HepG2 (cell line): Measurements from ENCODE around the gene CAPN2. TPM values are rescaled to one million over a fixed set of nuclear protein-coding genes. Genes with fewer than 3 reads are reported as not detected.

Source experiments
- CENPBD1 ChIP-seq: sonication (generic); formaldehyde crosslinking; IDR thresholded peaks from 2 replicates; pipeline ENCODE4 v1.8.0; 2022; ENCODE audit warnings: missing genetic modification reagents, low read depth, mild to moderate bottlenecking, borderline replicate concordance
- DMTF1 ChIP-seq: sonication (generic); formaldehyde crosslinking; IDR thresholded peaks from 2 replicates; pipeline ENCODE4 v1.4.0; 2020; ENCODE audit warnings: mild to moderate bottlenecking, missing genetic modification reagents
- EHMT2 ChIP-seq: fragments of 200-600 bp; sonication (generic); IDR thresholded peaks from 2 replicates; pipeline ENCODE4 v1.7.0; 2017; ENCODE audit warnings: antibody characterized with exemption, low read depth, low read length, borderline replicate concordance
- FOSL1 ChIP-seq: sonication (generic); formaldehyde crosslinking; IDR thresholded peaks from 2 replicates; pipeline ENCODE4 v1.9.0; 2021; ENCODE audit warnings: missing genetic modification reagents, borderline replicate concordance
- GABPA ChIP-seq, 2 experiments: IDR thresholded peaks; 2 replicates each; pipeline ENCODE4 v1.6.1; 2011 to 2016; ENCODE audit warnings: low read depth in 2 of 2, low read length in 1 of 2, missing biosample characterization in 1 of 2, missing genetic modification characterization in 1 of 2
- MAZ ChIP-seq, 2 experiments: sonication (generic) in 1 of 2; formaldehyde crosslinking in 1 of 2; IDR thresholded peaks; 2 replicates each; pipeline versions ENCODE4 v1.5.0 to v1.6.1; 2012 to 2020; ENCODE audit warnings: low read depth in 2 of 2, mild to moderate bottlenecking in 2 of 2, borderline replicate concordance in 1 of 2, improper control_type of control experiment in 1 of 2, low read length in 1 of 2, missing genetic modification reagents in 1 of 2, moderate library complexity in 1 of 2
- MEF2D ChIP-seq: sonication (generic); formaldehyde crosslinking; IDR thresholded peaks from 2 replicates; pipeline ENCODE4 v1.5.1; 2020; ENCODE audit warnings: mild to moderate bottlenecking, missing genetic modification reagents
- NONO ChIP-seq, 2 experiments: fragments of 450-650 bp in 1 of 2; sonication (generic) in 1 of 2; formaldehyde crosslinking in 1 of 2; IDR thresholded peaks in 1 of 2; conservative IDR thresholded peaks in 1 of 2; 2 replicates each; pipeline versions ENCODE4 v1.6.1 to v1.8.0; 2017 to 2022; ENCODE audit warnings: mild to moderate bottlenecking in 1 of 2, missing genetic modification reagents in 1 of 2, moderate library complexity in 1 of 2
- SAP130 ChIP-seq: IDR thresholded peaks from 2 replicates; pipeline ENCODE4 v1.6.1; 2016; ENCODE audit warnings: low read depth
- SATB2 ChIP-seq: sonication (generic); formaldehyde crosslinking; IDR thresholded peaks from 2 replicates; pipeline ENCODE4 v1.5.0; 2020; ENCODE audit warnings: missing genetic modification reagents
- SMC3 ChIP-seq: IDR thresholded peaks from 2 replicates; pipeline ENCODE4 v1.6.1; 2011; ENCODE audit warnings: low read length, improper control_type of control experiment
- SNRNP70 ChIP-seq: fragments of 200-400 bp; formaldehyde crosslinking; IDR thresholded peaks from 2 replicates; pipeline ENCODE4 v1.6.1; 2017; ENCODE audit warnings: mild to moderate bottlenecking, low read depth, low read length, moderate library complexity
- SRY ChIP-seq: sonication (generic); formaldehyde crosslinking; IDR thresholded peaks from 2 replicates; pipeline ENCODE4 v1.8.0; 2022; ENCODE audit warnings: mild to moderate bottlenecking, missing genetic modification reagents
- TBL1XR1 ChIP-seq: fragments of 150-350 bp; IDR thresholded peaks from 2 replicates; pipeline ENCODE4 v1.6.1; 2014; ENCODE audit warnings: borderline replicate concordance, low read length; ENCODE audit not compliant: partially characterized antibody
- ZBTB38 ChIP-seq: sonication (generic); formaldehyde crosslinking; IDR thresholded peaks from 2 replicates; pipeline ENCODE4 v1.5.1; 2020; ENCODE audit warnings: mild to moderate bottlenecking, missing genetic modification reagents
- ZNF251 ChIP-seq: sonication (generic); formaldehyde crosslinking; IDR thresholded peaks from 2 replicates; pipeline ENCODE4 v1.9.0; 2021; ENCODE audit warnings: mild to moderate bottlenecking, missing genetic modification reagents
- ZNF446 ChIP-seq: sonication (generic); formaldehyde crosslinking; IDR thresholded peaks from 2 replicates; pipeline ENCODE4 v1.5.0; 2020; ENCODE audit warnings: mild to moderate bottlenecking, missing genetic modification reagents
- ZNF710 ChIP-seq: sonication (generic); formaldehyde crosslinking; IDR thresholded peaks from 2 replicates; pipeline ENCODE4 v1.5.0; 2020; ENCODE audit warnings: mild to moderate bottlenecking, missing genetic modification reagents, borderline replicate concordance
- ZNF724P ChIP-seq: sonication (generic); formaldehyde crosslinking; IDR thresholded peaks from 2 replicates; pipeline ENCODE4 v1.8.0; 2022; ENCODE audit warnings: missing genetic modification reagents, borderline replicate concordance
- ZSCAN31 ChIP-seq: sonication (generic); formaldehyde crosslinking; IDR thresholded peaks from 2 replicates; pipeline ENCODE4 v1.5.0; 2020; ENCODE audit warnings: low read depth, mild to moderate bottlenecking, missing genetic modification reagents
- ZUFSP ChIP-seq: sonication (generic); formaldehyde crosslinking; IDR thresholded peaks from 2 replicates; pipeline ENCODE4 v1.9.0; 2021; ENCODE audit warnings: missing genetic modification reagents, mild to moderate bottlenecking, borderline replicate concordance
- polyA plus RNA-seq, 8 experiments: library from polyadenylated mRNA; depleted of rRNA in 3 of 8; stranded (reverse) in 7 of 8; unstranded in 1 of 8; fragments of >200 nt; fragmentation: Illumina TruSeq in 4 of 8; extraction: Trizol in 4 of 8; gene quantifications; 2 replicates each; pipeline versions ENCODE4 v1.2.1 to v1.2.3, GENCODE V29; 2011 to 2016; ENCODE audit warnings: low read depth in 4 of 8, missing spikeins in 1 of 8, mixed read lengths in 1 of 8; ENCODE audit not compliant: insufficient read depth in 1 of 8
- total RNA-seq, 5 experiments: library from RNA; depleted of rRNA; stranded (reverse); fragments of >200 nt; fragmentation: Illumina TruSeq; extraction: Trizol; gene quantifications; 2 replicates each; pipeline ENCODE4 v1.2.3, GENCODE V29; 2016; ENCODE audit warnings: low read depth in 1 of 5

Gene CAPN2
- total and polyA plus RNA-seq, 2 of the 13 experiments (the other 11 are each of a cell fraction or from before 2014, with no cell fraction given), result 6.2 to 7.4 TPM

- no peak for TF ChIP-seq DMTF1 (CRISPR knock-in tag)
- TF ChIP-seq SAP130 (CRISPR knock-in tag), result 0 out of 2 replicates have a peak, but pooled peaks have one; percentile 25
- TF ChIP-seq MAZ (IDR thresholded peaks at IDR 0.05; ENCODE audit: borderline replicate concordance, low read depth, low read length), result no peak
- 0 out of 2 replicates have a peak, but pooled peaks have one; percentile 40 for TF ChIP-seq MAZ (CRISPR knock-in tag; IDR thresholded peaks at IDR 0.05; ENCODE audit: low read depth)
- TF ChIP-seq ZBTB38 (CRISPR knock-in tag), result no peak
- TF ChIP-seq ZUFSP (CRISPR knock-in tag), result no peak
- no peak for TF ChIP-seq NONO (IDR thresholded peaks at IDR 0.05)
- TF ChIP-seq NONO (CRISPR knock-in tag; conservative IDR thresholded peaks at IDR 0.05), result 0 out of 2 replicates have a peak, but pooled peaks have one; percentile 12
- TF ChIP-seq ZNF446 (CRISPR knock-in tag), result no peak
- no peak for TF ChIP-seq CENPBD1
- TF ChIP-seq SRY (CRISPR knock-in tag), result peak; percentile 24; the same call in 1 of the 2 replicates
- TF ChIP-seq ZSCAN31 (CRISPR knock-in tag), result no peak
- no peak for TF ChIP-seq MEF2D (CRISPR knock-in tag)
- no peak for TF ChIP-seq ZNF251 (CRISPR knock-in tag)
- TF ChIP-seq ZNF724P (CRISPR knock-in tag), result no peak
- no peak for TF ChIP-seq GABPA (IDR thresholded peaks at IDR 0.05; ENCODE audit: low read depth, low read length)
- no peak for TF ChIP-seq GABPA (CRISPR knock-in tag; IDR thresholded peaks at IDR 0.05; ENCODE audit: low read depth)
- no peak for TF ChIP-seq FOSL1 (CRISPR knock-in tag)
- no peak for TF ChIP-seq EHMT2
- TF ChIP-seq TBL1XR1, result no peak
- TF ChIP-seq SATB2 (CRISPR knock-in tag), result no peak
- TF ChIP-seq SNRNP70, result no peak
- TF ChIP-seq ZNF710 (CRISPR knock-in tag), result no peak
- no peak for TF ChIP-seq SMC3
Measured at GRCh38 chr1:223712194-223712849, at the start of gene CAPN2 (continued).
